Measurements from ENCODE around the gene PJVK. TPM values are rescaled to one million over a fixed set of nuclear protein-coding genes. Genes with fewer than 3 reads are reported as not detected.

The PJVK gene
- total and polyA plus RNA-seq, 2 of the 13 experiments (the other 11 are each of a cell fraction or from before 2014, with no cell fraction given): 1.2 to 2.6 TPM

DNA sequence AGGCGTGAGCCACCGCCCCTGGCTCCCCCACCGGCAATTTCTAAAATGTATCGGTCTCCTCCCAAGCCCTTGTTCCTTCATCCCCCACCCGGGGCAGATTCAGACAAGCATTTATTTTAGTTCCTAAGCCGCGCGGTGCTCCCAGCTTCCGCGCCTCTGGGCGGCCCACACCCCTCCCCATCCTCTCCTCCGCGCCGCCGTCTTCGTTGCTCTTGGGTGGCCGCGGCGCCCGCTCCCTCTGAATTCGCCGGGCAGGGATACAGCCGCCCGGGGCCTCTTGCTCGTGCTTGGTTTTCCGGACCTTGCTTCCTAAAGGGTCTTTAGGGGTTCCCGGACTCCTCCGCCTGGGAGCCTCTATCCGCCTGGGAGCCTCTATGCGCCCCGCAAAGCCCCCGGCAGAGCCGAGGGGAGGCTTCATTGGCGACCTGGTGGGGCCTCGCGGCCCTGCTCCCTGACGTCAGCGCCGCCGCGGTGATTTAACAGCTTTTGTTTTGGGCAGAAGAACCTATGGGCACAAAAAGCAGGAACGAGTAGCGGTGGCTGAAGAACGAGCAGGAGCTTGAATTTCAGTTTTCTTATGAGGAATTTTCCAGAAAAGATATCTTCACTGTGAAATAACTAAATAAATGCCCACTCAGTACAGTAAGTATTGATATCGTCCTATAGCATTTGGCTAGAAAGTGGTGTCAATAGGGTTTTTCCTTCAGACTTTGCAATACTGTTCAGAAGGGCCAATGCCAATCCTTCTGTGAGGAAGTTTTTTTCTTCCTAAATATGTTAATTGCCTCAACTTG lies 37.5 kb upstream of the PJVK start (continued):
- no peak for TF ChIP-seq SAFB2 (CRISPR knock-in tag; IDR thresholded peaks at IDR 0.05; ENCODE audit: borderline replicate concordance, low read depth)
- TF ChIP-seq MED13 (CRISPR knock-in tag; IDR thresholded peaks at IDR 0.05): no peak
- TF ChIP-seq REL (CRISPR knock-in tag; conservative IDR thresholded peaks at IDR 0.05): no peak
- TF ChIP-seq, protein P1, sequence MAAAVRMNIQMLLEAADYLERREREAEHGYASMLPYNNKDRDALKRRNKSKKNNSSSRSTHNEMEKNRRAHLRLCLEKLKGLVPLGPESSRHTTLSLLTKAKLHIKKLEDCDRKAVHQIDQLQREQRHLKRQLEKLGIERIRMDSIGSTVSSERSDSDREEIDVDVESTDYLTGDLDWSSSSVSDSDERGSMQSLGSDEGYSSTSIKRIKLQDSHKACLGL (CRISPR knock-in tag; IDR thresholded peaks at IDR 0.05): peak; percentile 41; the same call in 1 of the 2 replicates
- TF ChIP-seq ZNF607 (CRISPR knock-in tag; IDR thresholded peaks at IDR 0.05; ENCODE audit: borderline replicate concordance): peak; percentile 49; the same call in 1 of the 2 replicates
- TF ChIP-seq, protein P2, sequence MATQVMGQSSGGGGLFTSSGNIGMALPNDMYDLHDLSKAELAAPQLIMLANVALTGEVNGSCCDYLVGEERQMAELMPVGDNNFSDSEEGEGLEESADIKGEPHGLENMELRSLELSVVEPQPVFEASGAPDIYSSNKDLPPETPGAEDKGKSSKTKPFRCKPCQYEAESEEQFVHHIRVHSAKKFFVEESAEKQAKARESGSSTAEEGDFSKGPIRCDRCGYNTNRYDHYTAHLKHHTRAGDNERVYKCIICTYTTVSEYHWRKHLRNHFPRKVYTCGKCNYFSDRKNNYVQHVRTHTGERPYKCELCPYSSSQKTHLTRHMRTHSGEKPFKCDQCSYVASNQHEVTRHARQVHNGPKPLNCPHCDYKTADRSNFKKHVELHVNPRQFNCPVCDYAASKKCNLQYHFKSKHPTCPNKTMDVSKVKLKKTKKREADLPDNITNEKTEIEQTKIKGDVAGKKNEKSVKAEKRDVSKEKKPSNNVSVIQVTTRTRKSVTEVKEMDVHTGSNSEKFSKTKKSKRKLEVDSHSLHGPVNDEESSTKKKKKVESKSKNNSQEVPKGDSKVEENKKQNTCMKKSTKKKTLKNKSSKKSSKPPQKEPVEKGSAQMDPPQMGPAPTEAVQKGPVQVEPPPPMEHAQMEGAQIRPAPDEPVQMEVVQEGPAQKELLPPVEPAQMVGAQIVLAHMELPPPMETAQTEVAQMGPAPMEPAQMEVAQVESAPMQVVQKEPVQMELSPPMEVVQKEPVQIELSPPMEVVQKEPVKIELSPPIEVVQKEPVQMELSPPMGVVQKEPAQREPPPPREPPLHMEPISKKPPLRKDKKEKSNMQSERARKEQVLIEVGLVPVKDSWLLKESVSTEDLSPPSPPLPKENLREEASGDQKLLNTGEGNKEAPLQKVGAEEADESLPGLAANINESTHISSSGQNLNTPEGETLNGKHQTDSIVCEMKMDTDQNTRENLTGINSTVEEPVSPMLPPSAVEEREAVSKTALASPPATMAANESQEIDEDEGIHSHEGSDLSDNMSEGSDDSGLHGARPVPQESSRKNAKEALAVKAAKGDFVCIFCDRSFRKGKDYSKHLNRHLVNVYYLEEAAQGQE (IDR thresholded peaks at IDR 0.05; ENCODE audit: borderline replicate concordance in 1 of 2, low read depth in 1 of 2, low read length in 2 of 2): no peak
- no peak for TF ChIP-seq NRL (CRISPR knock-in tag; IDR thresholded peaks at IDR 0.05; ENCODE audit: borderline replicate concordance)
- peak; percentile 74; the same call in 1 of the 2 replicates for TF ChIP-seq KDM2A (CRISPR knock-in tag; IDR thresholded peaks at IDR 0.05; ENCODE audit: borderline replicate concordance, low read depth)
- TF ChIP-seq ZSCAN22 (CRISPR knock-in tag; IDR thresholded peaks at IDR 0.05): no peak
- no peak for TF ChIP-seq CCDC6 (CRISPR knock-in tag; IDR thresholded peaks at IDR 0.05)
- TF ChIP-seq ARNTL (CRISPR knock-in tag; IDR thresholded peaks at IDR 0.05): no peak
- TF ChIP-seq GABPB1 (CRISPR knock-in tag; IDR thresholded peaks at IDR 0.05): peak; percentile 67; the same call in 1 of the 2 replicates
- no peak for TF ChIP-seq ZNF282 (IDR thresholded peaks at IDR 0.05; ENCODE audit: partially characterized antibody)
- TF ChIP-seq ZFAT (CRISPR knock-in tag; conservative IDR thresholded peaks at IDR 0.05): no peak
- peak; percentile 47; the same call in 1 of the 2 replicates for TF ChIP-seq MAX (IDR thresholded peaks at IDR 0.05)
- 0 out of 2 replicates have a peak, but pooled peaks have one; percentile 12 for TF ChIP-seq ZBTB37 (CRISPR knock-in tag; IDR thresholded peaks at IDR 0.05)
- TF ChIP-seq DR1 (CRISPR knock-in tag; IDR thresholded peaks at IDR 0.05): no peak
- TF ChIP-seq CENPX (CRISPR knock-in tag; IDR thresholded peaks at IDR 0.05): no peak
- no peak for TF ChIP-seq ZNF18 (CRISPR knock-in tag; IDR thresholded peaks at IDR 0.05; ENCODE audit: insufficient replicate concordance)
- no peak for TF ChIP-seq GTF3A (CRISPR knock-in tag; conservative IDR thresholded peaks at IDR 0.05)
